ENCODE results near the gene LLGL1. TPM values are rescaled to one million over a fixed set of nuclear protein-coding genes. Genes with fewer than 3 reads are reported as not detected.
"Not testable (repeated sequence)": the region's sequence is repeated elsewhere in the genome, so short reads cannot be mapped to it uniquely, and the experiment has no call there.

Gene LLGL1
- total and polyA plus RNA-seq, 2 donors from 2014 or later, result 8.0 to 13.7 TPM

GRCh38 chr17:18213666-18214270 lies 11.7 kb upstream of the LLGL1 start:
- Histone ChIP-seq H3K9me3 (ENCODE audit: control insufficient read depth in 2 of 3, insufficient read depth in 1 of 3, low read length in 3 of 3) (no peaks in the 10 kb centered on the region), H3K4me3 (ENCODE audit: low read length in 3 of 3) (no peak overlapping the region), H3K4me1 (ENCODE audit: control insufficient read depth in 2 of 3, insufficient read depth in 2 of 3, low read depth in 1 of 3, low read length in 3 of 3) (no peaks in the 10 kb centered on the region), H3K27ac (ENCODE audit: low read depth in 2 of 2, low read length in 2 of 2) (no peak overlapping the region), H3K27me3 (ENCODE audit: control insufficient read depth, insufficient read depth, low read length) (no peaks in the 10 kb centered on the region), H3K36me3 (ENCODE audit: control insufficient read depth in 2 of 3, insufficient read depth in 3 of 3, low read length in 3 of 3) (peaks cover 2 to 18% (median 16%) of the 10 kb centered on the region in 3 donors), H3K9ac (ENCODE audit: low read length in 3 of 3) (no peak overlapping the region)
- intact Hi-C loops (cut with DNase I), result no loop called here
- no peak for DNase-seq
- no peak for TF ChIP-seq CTCF (IDR thresholded peaks at IDR 0.05; ENCODE audit: borderline replicate concordance, extremely low read depth, insufficient read depth)
- FAIRE-seq, result no peak

DNA sequence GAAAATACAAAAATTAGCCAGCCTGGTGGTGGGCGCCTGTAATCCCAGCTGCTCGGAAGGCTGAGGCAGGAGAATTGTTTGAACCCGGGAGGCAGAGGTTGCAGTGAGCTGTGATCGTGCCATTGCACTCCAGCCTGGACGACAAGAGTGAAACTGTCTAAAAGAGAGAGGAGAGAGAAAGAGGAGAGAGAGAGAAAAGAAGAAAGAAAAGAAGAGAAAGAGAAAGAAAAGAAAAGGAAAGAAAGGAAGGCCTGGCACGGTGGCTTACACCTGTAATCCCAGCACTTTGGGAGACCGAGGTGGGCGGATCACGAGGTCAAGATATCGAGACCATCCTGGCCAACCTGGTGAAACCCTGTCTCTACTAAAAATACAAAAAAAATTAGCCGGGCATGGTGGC lies 8.5 kb upstream of the LLGL1 start:
- H3K27me3 ChIP-seq (ENCODE audit: control insufficient read depth, insufficient read depth, low read length); H3K27ac ChIP-seq (ENCODE audit: low read depth in 2 of 2, low read length in 2 of 2); H3K4me1 ChIP-seq (ENCODE audit: control insufficient read depth in 2 of 3, insufficient read depth in 2 of 3, low read depth in 1 of 3, low read length in 3 of 3); intact Hi-C loops (cut with DNase I); H3K9me3 ChIP-seq (ENCODE audit: control insufficient read depth in 2 of 3, insufficient read depth in 1 of 3, low read length in 3 of 3); H3K9ac ChIP-seq (ENCODE audit: low read length in 3 of 3); H3K36me3 ChIP-seq (ENCODE audit: control insufficient read depth in 2 of 3, insufficient read depth in 3 of 3, low read length in 3 of 3); H3K4me3 ChIP-seq (ENCODE audit: low read length in 3 of 3); FAIRE-seq; DNase-seq: not testable (repeated sequence)

DNA sequence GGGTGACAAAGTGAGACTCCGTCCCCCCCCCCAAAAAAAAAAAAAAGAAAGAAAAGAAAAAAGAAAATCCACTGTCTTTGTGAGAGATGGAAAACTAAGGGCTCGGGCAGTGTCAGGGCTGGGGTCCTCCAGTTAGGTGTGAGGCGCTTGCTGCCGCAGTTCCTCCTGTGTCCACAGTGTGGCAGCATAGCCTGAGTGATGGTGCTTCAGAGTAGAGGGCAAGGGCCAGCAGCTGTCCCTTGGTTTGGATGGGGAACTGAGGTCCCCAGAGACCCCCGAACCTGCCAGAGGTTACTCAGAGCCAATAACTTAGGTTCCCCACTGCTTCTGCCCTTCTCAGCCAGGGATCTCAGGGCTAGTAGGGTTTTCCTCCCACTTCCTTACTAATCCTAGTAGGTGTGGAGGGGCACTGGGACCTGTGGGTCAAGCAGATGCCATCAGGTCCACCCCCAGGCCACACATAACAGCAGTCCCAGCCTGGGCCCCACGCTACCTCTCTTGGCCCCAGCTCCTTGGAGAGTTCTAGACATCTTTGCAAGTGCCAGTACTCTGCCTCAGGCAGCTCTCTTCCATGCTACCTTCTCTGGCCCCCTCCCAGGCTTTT lies 7.9 kb upstream of the LLGL1 start:
- no peaks in the 10 kb centered on the region for H3K4me1 ChIP-seq (ENCODE audit: control insufficient read depth in 2 of 3, insufficient read depth in 2 of 3, low read depth in 1 of 3, low read length in 3 of 3)
- no peaks in the 10 kb centered on the region for H3K27me3 ChIP-seq (ENCODE audit: control insufficient read depth, insufficient read depth, low read length)
- H3K9me3 ChIP-seq (ENCODE audit: control insufficient read depth in 2 of 3, insufficient read depth in 1 of 3, low read length in 3 of 3), result no peaks in the 10 kb centered on the region
- H3K4me3 ChIP-seq (ENCODE audit: low read length in 3 of 3), result no peak overlapping the region
- peak; percentile 76 to 89 (median 83) for DNase-seq
- H3K9ac ChIP-seq (ENCODE audit: low read length in 3 of 3), result no peak overlapping the region
- H3K27ac ChIP-seq (ENCODE audit: low read depth in 2 of 2, low read length in 2 of 2), result no peak overlapping the region
- H3K36me3 ChIP-seq (ENCODE audit: control insufficient read depth in 2 of 3, insufficient read depth in 3 of 3, low read length in 3 of 3), result no peaks in the 10 kb centered on the region
- no peak for FAIRE-seq
- intact Hi-C loops (cut with DNase I), result no loop called here
- TF ChIP-seq CTCF (IDR thresholded peaks at IDR 0.05; ENCODE audit: borderline replicate concordance, extremely low read depth, insufficient read depth), result peak; percentile 88

GRCh38 chr17:18218756-18219415 lies 6.5 kb upstream of the LLGL1 start:
- FAIRE-seq (no peak), DNase-seq (peak in 1 of 5 donors; percentile 47)
- Histone ChIP-seq H3K27me3 (ENCODE audit: control insufficient read depth, insufficient read depth, low read length) (no peaks in the 10 kb centered on the region), H3K4me1 (ENCODE audit: control insufficient read depth in 2 of 3, insufficient read depth in 2 of 3, low read depth in 1 of 3, low read length in 3 of 3) (no peaks in the 10 kb centered on the region), H3K27ac (ENCODE audit: low read depth in 2 of 2, low read length in 2 of 2) (no peak overlapping the region), H3K9ac (ENCODE audit: low read length in 3 of 3) (no peak overlapping the region), H3K4me3 (ENCODE audit: low read length in 3 of 3) (no peak overlapping the region), H3K36me3 (ENCODE audit: control insufficient read depth in 2 of 3, insufficient read depth in 3 of 3, low read length in 3 of 3) (no peaks in the 10 kb centered on the region), H3K9me3 (ENCODE audit: control insufficient read depth in 2 of 3, insufficient read depth in 1 of 3, low read length in 3 of 3) (no peaks in the 10 kb centered on the region)
- intact Hi-C loops (cut with DNase I), result no loop called here
- no peak for TF ChIP-seq CTCF (IDR thresholded peaks at IDR 0.05; ENCODE audit: borderline replicate concordance, extremely low read depth, insufficient read depth)
